ENCODE data around the gene TNNT3.
"Not testable (repeated sequence)": the region's sequence is repeated elsewhere in the genome, so short reads cannot be mapped to it uniquely, and the experiment has no call there.

The TNNT3 gene

GRCh38 chr11:1919391-1920127, at the start of gene TNNT3:
TSS of gene TNNT3 (plus strand) at chr11:1919703. CDS start at chr11:1922875, 3,172 bp downstream.
- no peak for DNase-seq (ENCODE audit: low read depth, low spot score)

- no peak for DNase-seq (ENCODE audit: low read depth, low spot score)
Measured at GRCh38 chr11:1870326-1870696, 49.2 kb upstream of the TNNT3 start.

- no peak for DNase-seq (ENCODE audit: low read depth, low spot score)
Measured at GRCh38 chr11:1870721-1871466, 48.6 kb upstream of the TNNT3 start.

- no peak for DNase-seq (ENCODE audit: low read depth, low spot score)
Measured at GRCh38 chr11:1871531-1871930, 48.0 kb upstream of the TNNT3 start.

- no peak for DNase-seq (ENCODE audit: low read depth, low spot score)
Measured at GRCh38 chr11:1872267-1872985, 47.1 kb upstream of the TNNT3 start.

GRCh38 chr11:1873048-1873812, 46.3 kb upstream of the TNNT3 start:
- DNase-seq (ENCODE audit: low read depth, low spot score), result peak; percentile 76

- DNase-seq (ENCODE audit: low read depth, low spot score), result not testable (repeated sequence)
Measured at GRCh38 chr11:1873813-1874150, 45.7 kb upstream of the TNNT3 start.

- DNase-seq (ENCODE audit: low read depth, low spot score), result not testable (repeated sequence)
Measured at GRCh38 chr11:1874441-1875092, 44.9 kb upstream of the TNNT3 start.

- no peak for DNase-seq (ENCODE audit: low read depth, low spot score)
Measured at GRCh38 chr11:1875093-1875850, 44.2 kb upstream of the TNNT3 start.

- DNase-seq (ENCODE audit: low read depth, low spot score), result not testable (repeated sequence)
Measured at GRCh38 chr11:1875851-1876301, 43.6 kb upstream of the TNNT3 start.

GRCh38 chr11:1876361-1877063, 43.0 kb upstream of the TNNT3 start:
- peak; percentile 46 for DNase-seq (ENCODE audit: low read depth, low spot score)

- no peak for DNase-seq (ENCODE audit: low read depth, low spot score)
Measured at GRCh38 chr11:1877211-1878136, 42.0 kb upstream of the TNNT3 start.

- no peak for DNase-seq (ENCODE audit: low read depth, low spot score)
Measured at GRCh38 chr11:1878137-1879031, 41.1 kb upstream of the TNNT3 start.

GRCh38 chr11:1879342-1879940, 40.1 kb upstream of the TNNT3 start:
- DNase-seq (ENCODE audit: low read depth, low spot score), result no peak

- no peak for DNase-seq (ENCODE audit: low read depth, low spot score)
Measured at GRCh38 chr11:1879941-1880720, 39.4 kb upstream of the TNNT3 start.

GRCh38 chr11:1880746-1881441, 38.6 kb upstream of the TNNT3 start:
- DNase-seq (ENCODE audit: low read depth, low spot score), result no peak

Measured in smooth muscle cell of the brain vasculature (primary cell).